Vagina (tissue), 2 donors: ENCODE measurements around the gene ELN.

Experiments used
- CTCF ChIP-seq, 3 experiments: fragments of 450-650 bp in 2 of 3; fragments of 200-600 bp in 1 of 3; sonication (generic) in 1 of 3; IDR thresholded peaks; one replicate each; pipeline ENCODE4 v1.5.1; 2017 to 2019; ENCODE audit warnings: antibody characterized with exemption in 3 of 3, mild to moderate bottlenecking in 2 of 3, moderate library complexity in 2 of 3
- POLR2A ChIP-seq, 2 donors: fragments of 450-650 bp; IDR thresholded peaks; one replicate each; pipeline ENCODE4 v1.6.1; 2017; ENCODE audit warnings: antibody characterized with exemption in 2 of 2, mild to moderate bottlenecking in 2 of 2, moderate library complexity in 2 of 2
- POLR2AphosphoS5 ChIP-seq, 2 donors: sonication (generic); formaldehyde crosslinking; IDR thresholded peaks; one replicate each; pipeline ENCODE4 v1.9.0; 2017; ENCODE audit warnings: antibody characterized with exemption in 2 of 2, mild to moderate bottlenecking in 2 of 2, low read depth in 1 of 2; ENCODE audit not compliant: insufficient read depth in 1 of 2

DNA sequence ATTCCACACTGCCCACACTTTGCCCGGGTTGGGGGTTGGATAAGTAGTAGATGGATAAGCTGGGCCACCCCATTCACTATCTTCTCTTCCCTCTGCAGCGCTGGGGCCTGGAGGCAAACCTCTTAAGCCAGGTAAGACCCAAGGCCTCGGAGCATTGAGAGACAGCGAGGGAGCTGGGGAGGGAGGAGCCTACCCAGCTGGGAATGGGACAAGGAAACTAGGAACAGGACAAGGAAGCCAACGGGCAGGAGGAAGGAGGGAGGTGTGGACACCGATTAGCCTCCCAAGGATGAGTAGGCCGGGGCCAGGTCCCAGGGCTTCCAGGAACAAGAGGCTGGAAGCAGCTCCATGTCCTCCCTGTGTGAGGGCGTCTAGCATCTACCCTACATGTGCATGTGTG lies 9.6 kb downstream of the ELN start:
- TF ChIP-seq POLR2AphosphoS5 (IDR thresholded peaks at IDR 0.05; ENCODE audit: insufficient read depth in 1 of 2, low read depth in 1 of 2) (no peak), POLR2A (IDR thresholded peaks at IDR 0.05) (no peak), CTCF (IDR thresholded peaks at IDR 0.05) (no peak)
